H9 (cell line): Measurements from ENCODE around the gene ERP27. TPM values are rescaled to one million over a fixed set of nuclear protein-coding genes. Genes with fewer than 3 reads are reported as not detected.

Source experiments
- DNase-seq: peaks from one replicate; pipeline ENCODE4 v3.0.0-alpha.2; 2017
- H2AFZ ChIP-seq: one replicate; pipeline ENCODE4 v1.6.1; 2013; ENCODE audit warnings: mild to moderate bottlenecking, low read length, control low read depth, moderate library complexity
- H2AK5ac ChIP-seq: 2 replicates; pipeline ENCODE4 v1.6.1; 2013; ENCODE audit warnings: low read length, control low read depth, mixed read lengths; ENCODE audit not compliant: insufficient read length
- H2BK120ac ChIP-seq: one replicate; pipeline ENCODE4 v1.6.1; 2013; ENCODE audit warnings: low read depth, mild to moderate bottlenecking, low read length, control low read depth, inconsistent platforms; ENCODE audit not compliant: poor library complexity, severe bottlenecking
- H2BK12ac ChIP-seq: 2 replicates; pipeline ENCODE4 v1.6.1; 2013; ENCODE audit warnings: low read length, control low read depth, mixed read lengths, low read depth; ENCODE audit not compliant: insufficient read length
- H2BK15ac ChIP-seq: 2 replicates; pipeline ENCODE4 v1.6.1; 2013; ENCODE audit warnings: low read depth, low read length, control low read depth
- H2BK20ac ChIP-seq: one replicate; pipeline ENCODE4 v1.6.1; 2013; ENCODE audit warnings: low read depth, mild to moderate bottlenecking, low read length, control low read depth, inconsistent platforms; ENCODE audit not compliant: poor library complexity, severe bottlenecking
- H2BK5ac ChIP-seq: 2 replicates; pipeline ENCODE4 v1.6.1; 2013; ENCODE audit warnings: low read length, control low read depth, mixed read lengths; ENCODE audit not compliant: insufficient read length
- H3K14ac ChIP-seq: 2 replicates; pipeline ENCODE4 v1.6.1; 2013; ENCODE audit warnings: low read length, control low read depth; ENCODE audit not compliant: insufficient read depth
- H3K18ac ChIP-seq: 2 replicates; pipeline ENCODE4 v1.6.1; 2013; ENCODE audit warnings: low read depth, mild to moderate bottlenecking, mixed read lengths, low read length, control low read depth; ENCODE audit not compliant: insufficient read length
- H3K23ac ChIP-seq: 2 replicates; pipeline ENCODE4 v1.6.1; 2013; ENCODE audit warnings: low read length, control low read depth, mixed read lengths, low read depth; ENCODE audit not compliant: insufficient read length
- H3K23me2 ChIP-seq: 2 replicates; pipeline ENCODE4 v1.6.1; 2013; ENCODE audit warnings: low read depth, mild to moderate bottlenecking, mixed read lengths, low read length, control low read depth; ENCODE audit not compliant: insufficient read length, poor library complexity, severe bottlenecking
- H3K27ac ChIP-seq: 2 replicates; pipeline ENCODE4 v1.5.1; 2013; ENCODE audit warnings: low read length, control low read depth, mixed read lengths, low read depth; ENCODE audit not compliant: insufficient read length
- H3K27me3 ChIP-seq: 2 replicates; pipeline ENCODE4 v1.6.1; 2013; ENCODE audit warnings: low read length, control low read depth, inconsistent platforms; ENCODE audit not compliant: insufficient read depth
- H3K4ac ChIP-seq: 2 replicates; pipeline ENCODE4 v1.6.1; 2013; ENCODE audit warnings: low read depth, mild to moderate bottlenecking, control low read depth, inconsistent platforms, low read length, moderate library complexity
- H3K4me1 ChIP-seq: 2 replicates; pipeline ENCODE4 v1.6.1; 2013; ENCODE audit warnings: low read length, control low read depth, inconsistent platforms; ENCODE audit not compliant: insufficient read depth
- H3K4me2 ChIP-seq: 2 replicates; pipeline ENCODE4 v1.6.1; 2013; ENCODE audit warnings: low read length, control low read depth, mixed read lengths; ENCODE audit not compliant: insufficient read length, insufficient read depth
- H3K56ac ChIP-seq: 2 replicates; pipeline ENCODE4 v1.6.1; 2013; ENCODE audit warnings: low read depth, mild to moderate bottlenecking, mixed read lengths, low read length, control low read depth; ENCODE audit not compliant: insufficient read length
- H3K79me1 ChIP-seq: 2 replicates; pipeline ENCODE4 v1.6.1; 2013; ENCODE audit warnings: low read depth, mild to moderate bottlenecking, moderate library complexity, low read length, control low read depth, inconsistent platforms; ENCODE audit not compliant: insufficient read depth, poor library complexity, severe bottlenecking
- H3K79me2 ChIP-seq: 2 replicates; pipeline ENCODE4 v1.6.1; 2013; ENCODE audit warnings: low read length, control low read depth, inconsistent platforms; ENCODE audit not compliant: insufficient read depth
- H3K9ac ChIP-seq: 2 replicates; pipeline ENCODE4 v1.6.1; 2013; ENCODE audit warnings: low read length, control low read depth, mixed read lengths; ENCODE audit not compliant: insufficient read length; ENCODE audit errors: extremely low read depth
- H3K9me3 ChIP-seq: one replicate; pipeline ENCODE4 v1.6.1; 2013; ENCODE audit warnings: low read depth, low read length, inconsistent platforms; ENCODE audit not compliant: control insufficient read depth
- H3T11ph ChIP-seq: one replicate; pipeline ENCODE4 v1.6.1; 2013; ENCODE audit warnings: mild to moderate bottlenecking, low read length, control low read depth, inconsistent platforms
- H4K20me1 ChIP-seq: one replicate; pipeline ENCODE4 v1.6.1; 2013; ENCODE audit not compliant: control insufficient read depth, insufficient read length, insufficient read depth
- H4K5ac ChIP-seq: 2 replicates; pipeline ENCODE4 v1.6.1; 2013; ENCODE audit warnings: low read depth, mild to moderate bottlenecking, mixed read lengths, low read length, control low read depth; ENCODE audit not compliant: insufficient read length
- H4K8ac ChIP-seq: replicated peaks from 2 replicates; pipeline ENCODE4 v1.6.1; 2013; ENCODE audit warnings: low read length, control low read depth, mixed read lengths, low read depth; ENCODE audit not compliant: insufficient read length
- H4K91ac ChIP-seq: 2 replicates; pipeline ENCODE4 v1.6.1; 2013; ENCODE audit warnings: low read depth, mild to moderate bottlenecking, moderate library complexity, mixed read lengths, low read length, control low read depth; ENCODE audit not compliant: insufficient read length
- H3K27ac Mint-ChIP-seq, 3 experiments: 2 replicates in 2 of 3; 3 replicates in 1 of 3; pipeline ENCODE4 v1.8.0; 2020 to 2021; ENCODE audit warnings: mixed read lengths in 3 of 3, mild to moderate bottlenecking in 1 of 3, moderate library complexity in 1 of 3
- H3K27me3 Mint-ChIP-seq: 2 replicates; pipeline ENCODE4 v1.8.0; 2021; ENCODE audit warnings: low read depth, mild to moderate bottlenecking, moderate library complexity, mixed read lengths
- H3K36me3 Mint-ChIP-seq, 3 experiments: 2 replicates in 2 of 3; 3 replicates in 1 of 3; pipeline ENCODE4 v1.8.0; 2020 to 2021; ENCODE audit warnings: low read depth in 3 of 3, mixed read lengths in 3 of 3; ENCODE audit not compliant: insufficient read depth in 1 of 3
- H3K4me1 Mint-ChIP-seq, 2 experiments: 2 replicates each; pipeline ENCODE4 v1.8.0; 2020; ENCODE audit warnings: mixed read lengths in 2 of 2
- H3K4me3 Mint-ChIP-seq, 2 experiments: 2 replicates in 1 of 2; 3 replicates in 1 of 2; pipeline ENCODE4 v1.8.0; 2020 to 2021; ENCODE audit warnings: mild to moderate bottlenecking in 2 of 2, mixed read lengths in 2 of 2, moderate library complexity in 1 of 2
- H3K9me3 Mint-ChIP-seq, 2 experiments: 2 replicates in 1 of 2; 3 replicates in 1 of 2; pipeline ENCODE4 v1.8.0; 2020; ENCODE audit warnings: mild to moderate bottlenecking in 2 of 2, mixed read lengths in 2 of 2, moderate library complexity in 1 of 2
- CTCF ChIP-seq: fragments of 200-600 bp; sonication (generic); conservative IDR thresholded peaks from 3 replicates; pipeline ENCODE4 v1.8.0; 2021; ENCODE audit warnings: antibody characterized with exemption, mild to moderate bottlenecking
- WGBS: extraction: QIAGEN DNeasy Blood & Tissue Kit; methylation state at CpG from one replicate; pipeline ENCODE4 v1.1.7; 2013; ENCODE audit warnings: missing lambda C conversion rate, low lambda C conversion rate, mixed read lengths; ENCODE audit not compliant: insufficient read length; ENCODE audit errors: extremely low coverage; 5-methylcytosine and 5-hydroxymethylcytosine counted together
- total RNA-seq: library from RNA; stranded (reverse); gene quantifications from 2 replicates; pipeline ENCODE4 v1.2.1, GENCODE V29; 2021

The ERP27 gene
- total RNA-seq, 1 experiment from 2014 or later = not detected

DNA sequence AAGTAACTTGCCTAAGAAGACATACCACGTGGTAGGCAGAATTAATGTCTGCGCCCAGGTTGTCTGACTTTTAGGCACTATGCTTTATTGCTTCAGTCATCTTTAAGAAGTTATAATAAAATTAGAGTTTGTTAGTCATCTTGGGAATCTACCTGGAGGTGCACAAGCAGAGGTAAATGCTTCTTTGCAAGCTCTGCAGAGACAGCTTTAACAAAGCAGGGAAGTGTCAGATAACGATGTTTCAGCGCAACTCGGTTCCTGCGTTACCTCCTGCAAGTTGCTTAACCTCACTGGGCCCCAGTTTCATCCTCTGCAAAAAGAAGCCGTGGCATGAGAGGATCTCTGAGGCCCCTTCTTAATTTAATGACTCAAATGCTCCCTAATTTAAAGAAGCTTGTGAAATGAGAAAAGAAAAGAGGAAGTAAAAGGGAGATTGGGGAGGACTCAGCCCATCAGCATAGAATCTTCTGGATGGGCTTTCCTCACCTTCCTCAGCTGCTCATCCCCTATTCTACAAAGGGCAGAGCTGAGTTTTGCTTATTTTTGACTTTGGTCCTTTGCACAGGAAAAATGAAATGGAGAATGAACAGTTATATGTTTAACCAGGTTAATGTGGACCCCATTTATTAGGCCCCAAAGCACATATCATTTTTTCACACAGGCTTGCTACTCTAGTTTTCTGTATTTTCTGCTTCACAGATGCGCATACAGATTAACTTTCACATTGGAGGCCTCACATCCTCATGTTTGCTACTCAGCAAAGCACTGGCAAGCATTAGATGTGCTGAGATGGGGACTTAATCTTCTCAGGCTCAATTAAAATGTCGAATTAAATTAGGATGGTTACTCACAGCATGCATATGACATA lies 17.9 kb upstream of the ERP27 start:
- Histone ChIP-seq H2BK15ac (no peak overlapping the region), H3K27me3 (no peaks in the 10 kb centered on the region), H3K4me1 (peaks cover 8% of the 10 kb centered on the region), H3K9me3 (no peaks in the 10 kb centered on the region), H3T11ph (no peak overlapping the region), H3K56ac (no peak overlapping the region), H3K18ac (no peak overlapping the region), H3K79me2 (no peaks in the 10 kb centered on the region), H3K23ac (no peak overlapping the region), H2BK5ac (no peak overlapping the region), H2AK5ac (no peak overlapping the region), H3K4ac (no peak overlapping the region), H3K27ac (no peak overlapping the region), H2BK12ac (no peak overlapping the region), H2BK20ac (no peak overlapping the region), H2AFZ (no peak overlapping the region), H4K20me1 (no peaks in the 10 kb centered on the region), H3K14ac (no peak overlapping the region), H3K9ac (no peak overlapping the region), H3K4me2 (no peak overlapping the region), H4K5ac (no peak overlapping the region), H3K23me2 (no peaks in the 10 kb centered on the region), H4K8ac (no peak overlapping the region), H3K79me1 (no peaks in the 10 kb centered on the region), H4K91ac (no peak overlapping the region), H2BK120ac (no peak overlapping the region)
- no peak overlapping the region for H3K4me3 Mint-ChIP-seq
- no peak overlapping the region for H3K27ac Mint-ChIP-seq
- H3K27me3 Mint-ChIP-seq = no peaks in the 10 kb centered on the region
- peaks cover 8 to 9% of the 10 kb centered on the region in 2 experiments for H3K4me1 Mint-ChIP-seq
- TF ChIP-seq CTCF = no peak
- no peak for DNase-seq
- no peaks in the 10 kb centered on the region for H3K36me3 Mint-ChIP-seq
- H3K9me3 Mint-ChIP-seq = no peaks in the 10 kb centered on the region
- WGBS = no CpG with 5 or more reads among the region's 9 CpGs
